AG09319 (cell line): ENCODE data around the gene PCDH9.

Experiments used
- DNase-seq: peaks from one replicate; pipeline ENCODE4 v3.0.0-alpha.2; 2010; ENCODE audit warnings: low read depth; ENCODE audit errors: extremely low read depth
- CTCF ChIP-seq: IDR thresholded peaks from 2 replicates; pipeline ENCODE4 v1.5.1; 2011; ENCODE audit warnings: low read depth, mild to moderate bottlenecking, inconsistent platforms, low read length, moderate library complexity

The PCDH9 gene

GRCh38 chr13:66581675-66582074 is 648.5 kb downstream of the PCDH9 start:
- DNase-seq: no peak
- no peak for TF ChIP-seq CTCF

GRCh38 chr13:66578305-66578704 is 651.8 kb downstream of the PCDH9 start:
- no peak for DNase-seq
- no peak for TF ChIP-seq CTCF

- TF ChIP-seq CTCF: no peak
- DNase-seq: no peak
Observed at GRCh38 chr13:66577358-66577757, 652.8 kb downstream of the PCDH9 start.

GRCh38 chr13:66576381-66576780 is 653.8 kb downstream of the PCDH9 start:
- no peak for TF ChIP-seq CTCF
- no peak for DNase-seq

- no peak for TF ChIP-seq CTCF
- DNase-seq: no peak
Observed at GRCh38 chr13:66574606-66575005, 655.5 kb downstream of the PCDH9 start.

GRCh38 chr13:66567899-66568612 is 662.1 kb downstream of the PCDH9 start:
- no peak for TF ChIP-seq CTCF
- DNase-seq: no peak

GRCh38 chr13:66565279-66565678 is 664.9 kb downstream of the PCDH9 start:
- TF ChIP-seq CTCF: no peak
- DNase-seq: no peak
